ENCODE data around the gene ITGB4.

- TF ChIP-seq, protein P1, sequence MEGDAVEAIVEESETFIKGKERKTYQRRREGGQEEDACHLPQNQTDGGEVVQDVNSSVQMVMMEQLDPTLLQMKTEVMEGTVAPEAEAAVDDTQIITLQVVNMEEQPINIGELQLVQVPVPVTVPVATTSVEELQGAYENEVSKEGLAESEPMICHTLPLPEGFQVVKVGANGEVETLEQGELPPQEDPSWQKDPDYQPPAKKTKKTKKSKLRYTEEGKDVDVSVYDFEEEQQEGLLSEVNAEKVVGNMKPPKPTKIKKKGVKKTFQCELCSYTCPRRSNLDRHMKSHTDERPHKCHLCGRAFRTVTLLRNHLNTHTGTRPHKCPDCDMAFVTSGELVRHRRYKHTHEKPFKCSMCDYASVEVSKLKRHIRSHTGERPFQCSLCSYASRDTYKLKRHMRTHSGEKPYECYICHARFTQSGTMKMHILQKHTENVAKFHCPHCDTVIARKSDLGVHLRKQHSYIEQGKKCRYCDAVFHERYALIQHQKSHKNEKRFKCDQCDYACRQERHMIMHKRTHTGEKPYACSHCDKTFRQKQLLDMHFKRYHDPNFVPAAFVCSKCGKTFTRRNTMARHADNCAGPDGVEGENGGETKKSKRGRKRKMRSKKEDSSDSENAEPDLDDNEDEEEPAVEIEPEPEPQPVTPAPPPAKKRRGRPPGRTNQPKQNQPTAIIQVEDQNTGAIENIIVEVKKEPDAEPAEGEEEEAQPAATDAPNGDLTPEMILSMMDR (IDR thresholded peaks at IDR 0.05), result no peak
- TF ChIP-seq POLR2AphosphoS5 (IDR thresholded peaks at IDR 0.05) (no peak), POLR2A (IDR thresholded peaks at IDR 0.05) (no peak), EP300 (IDR thresholded peaks at IDR 0.05; ENCODE audit: low read depth) (no peak)
Measured at GRCh38 chr17:75684249-75684648, 37.0 kb upstream of the ITGB4 start.

All from transverse colon (tissue), 4 donors.